ENCODE data around the gene JAM3. TPM values are rescaled to one million over a fixed set of nuclear protein-coding genes. Genes with fewer than 3 reads are reported as not detected.

The JAM3 gene
- total RNA-seq, 1 experiment from 2014 or later = 36.5 TPM

- Histone ChIP-seq H2BK5ac (ENCODE audit: insufficient read length, low read length) (no peak overlapping the region), H3K4me2 (ENCODE audit: insufficient read depth, insufficient read length, low read length) (no peak overlapping the region), H3K14ac (ENCODE audit: insufficient read depth, low read length) (no peak overlapping the region), H2BK12ac (ENCODE audit: insufficient read length, low read depth, low read length) (no peak overlapping the region), H2AFZ (ENCODE audit: low read length) (no peak overlapping the region), H3K27ac (ENCODE audit: insufficient read length, low read depth, low read length) (no peak overlapping the region), H3T11ph (ENCODE audit: low read length) (no peak overlapping the region), H3K79me1 (ENCODE audit: insufficient read depth, low read depth, low read length, poor library complexity, severe bottlenecking) (no peaks in the 10 kb centered on the region), H3K27me3 (ENCODE audit: insufficient read depth, low read length) (no peaks in the 10 kb centered on the region), H2AK5ac (ENCODE audit: insufficient read length, low read length) (no peak overlapping the region), H4K20me1 (ENCODE audit: control insufficient read depth, insufficient read depth, insufficient read length) (no peaks in the 10 kb centered on the region), H2BK15ac (ENCODE audit: low read depth, low read length) (no peak overlapping the region), H4K5ac (ENCODE audit: insufficient read length, low read depth, low read length) (no peak overlapping the region), H3K56ac (ENCODE audit: insufficient read length, low read depth, low read length) (no peak overlapping the region), H3K4ac (ENCODE audit: low read depth, low read length) (no peak overlapping the region), H3K18ac (ENCODE audit: insufficient read length, low read depth, low read length) (no peak overlapping the region), H3K9ac (ENCODE audit: extremely low read depth, insufficient read length, low read length) (no peak overlapping the region), H3K4me1 (ENCODE audit: insufficient read depth, low read length) (no peaks in the 10 kb centered on the region), H2BK20ac (ENCODE audit: low read depth, low read length, poor library complexity, severe bottlenecking) (no peak overlapping the region), H4K91ac (ENCODE audit: insufficient read length, low read depth, low read length) (no peak overlapping the region), H3K9me3 (ENCODE audit: control insufficient read depth, low read depth, low read length) (no peaks in the 10 kb centered on the region), H4K8ac (replicated peaks; ENCODE audit: insufficient read length, low read depth, low read length) (no peak overlapping the region), H2BK120ac (ENCODE audit: low read depth, low read length, poor library complexity, severe bottlenecking) (no peak overlapping the region), H3K23ac (ENCODE audit: insufficient read length, low read depth, low read length) (no peak overlapping the region), H3K79me2 (ENCODE audit: insufficient read depth, low read length) (no peaks in the 10 kb centered on the region), H3K23me2 (ENCODE audit: insufficient read length, low read depth, low read length, poor library complexity, severe bottlenecking) (no peaks in the 10 kb centered on the region)
- no peaks in the 10 kb centered on the region for H3K9me3 Mint-ChIP-seq
- no peaks in the 10 kb centered on the region for H3K27me3 Mint-ChIP-seq (ENCODE audit: low read depth)
- H3K27ac Mint-ChIP-seq = no peak overlapping the region
- TF ChIP-seq CTCF (conservative IDR thresholded peaks at IDR 0.05) = no peak
- peaks cover 27 to 83% (median 72%) of the 10 kb centered on the region in 3 experiments; a peak in 6 of 7 replicates for H3K36me3 Mint-ChIP-seq (ENCODE audit: insufficient read depth in 1 of 3, low read depth in 3 of 3)
- peaks cover 5 to 6% of the 10 kb centered on the region in 2 experiments for H3K4me1 Mint-ChIP-seq
- no peak for DNase-seq
- H3K4me3 Mint-ChIP-seq = no peak overlapping the region
- WGBS (ENCODE audit: extremely low coverage, insufficient read length, low lambda C conversion rate) = no CpG with 5 or more reads among the region's 9 CpGs
Measured at GRCh38 chr11:134199531-134199930, 130.7 kb downstream of the JAM3 start.

Measured in H9 (cell line).